GM12878 (cell line): ENCODE data around the gene MXRA8.

Experiments
- ATF7 ChIP-seq: fragments of 450-650 bp; IDR thresholded peaks from 2 replicates; pipeline ENCODE4 v1.6.1; 2016; ENCODE audit warnings: low read depth, mild to moderate bottlenecking
- GATAD2B ChIP-seq: fragments of 450-650 bp; conservative IDR thresholded peaks from 2 replicates; pipeline ENCODE4 v1.6.1; 2017; ENCODE audit warnings: low read depth, mild to moderate bottlenecking, moderate library complexity
- SPI1 ChIP-seq: IDR thresholded peaks from 2 replicates; pipeline ENCODE4 v1.6.1; 2011; ENCODE audit warnings: low read depth, mild to moderate bottlenecking, low read length, moderate library complexity, borderline replicate concordance; ENCODE audit not compliant: insufficient read depth
- TF ChIP-seq, protein P1 (sequence below): fragments of 450-650 bp; IDR thresholded peaks from 2 replicates; pipeline ENCODE4 v1.6.1; 2017; ENCODE audit warnings: mild to moderate bottlenecking

GRCh38 chr1:1380860-1381259 is 22.5 kb upstream of the MXRA8 start:
- TF ChIP-seq GATAD2B (no peak), ATF7 (no peak), SPI1 (no peak)
- TF ChIP-seq, protein P1, sequence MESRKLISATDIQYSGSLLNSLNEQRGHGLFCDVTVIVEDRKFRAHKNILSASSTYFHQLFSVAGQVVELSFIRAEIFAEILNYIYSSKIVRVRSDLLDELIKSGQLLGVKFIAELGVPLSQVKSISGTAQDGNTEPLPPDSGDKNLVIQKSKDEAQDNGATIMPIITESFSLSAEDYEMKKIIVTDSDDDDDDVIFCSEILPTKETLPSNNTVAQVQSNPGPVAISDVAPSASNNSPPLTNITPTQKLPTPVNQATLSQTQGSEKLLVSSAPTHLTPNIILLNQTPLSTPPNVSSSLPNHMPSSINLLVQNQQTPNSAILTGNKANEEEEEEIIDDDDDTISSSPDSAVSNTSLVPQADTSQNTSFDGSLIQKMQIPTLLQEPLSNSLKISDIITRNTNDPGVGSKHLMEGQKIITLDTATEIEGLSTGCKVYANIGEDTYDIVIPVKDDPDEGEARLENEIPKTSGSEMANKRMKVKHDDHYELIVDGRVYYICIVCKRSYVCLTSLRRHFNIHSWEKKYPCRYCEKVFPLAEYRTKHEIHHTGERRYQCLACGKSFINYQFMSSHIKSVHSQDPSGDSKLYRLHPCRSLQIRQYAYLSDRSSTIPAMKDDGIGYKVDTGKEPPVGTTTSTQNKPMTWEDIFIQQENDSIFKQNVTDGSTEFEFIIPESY = no peak
